A172 (cell line): Measurements from ENCODE around the gene PDE6H. TPM values are rescaled to one million over a fixed set of nuclear protein-coding genes. Genes with fewer than 3 reads are reported as not detected.

Source experiments
- DNase-seq: peaks from one replicate; pipeline ENCODE4 v3.0.0-alpha.2; 2015; ENCODE audit warnings: low spot score
- total RNA-seq: library from RNA; depleted of rRNA; stranded (reverse); fragments of >200 nt; shearing (Covaris generic); gene quantifications from 2 replicates; pipeline ENCODE4 v1.2.3, GENCODE V29; 2014; rRNA removed

The PDE6H gene
- total RNA-seq: not detected in 2 replicates

- no peak for DNase-seq
Observed at GRCh38 chr12:14972816-14973215, at the start of gene PDE6H. PDE6H (plus strand) TSS chr12:14973042; CDS start chr12:14978013, 4,971 bp downstream.

DNA sequence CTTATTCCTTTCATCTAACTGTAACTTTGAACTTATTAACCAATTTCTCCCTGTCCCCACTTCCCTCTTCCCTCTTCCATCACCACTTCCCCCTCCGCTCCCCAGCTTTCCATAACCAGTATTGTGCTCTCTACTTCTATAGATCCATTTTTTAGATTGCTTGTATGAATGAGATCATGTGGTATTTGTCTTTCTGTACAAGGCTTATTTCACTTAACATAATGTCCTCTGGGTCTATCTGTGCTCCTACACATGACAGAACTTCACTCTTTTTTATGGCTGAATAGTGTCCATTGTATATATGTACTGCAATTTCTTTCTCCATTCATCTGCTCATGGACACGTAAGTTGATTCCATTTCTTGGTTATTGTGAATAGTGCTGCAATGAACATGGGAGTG, 48.9 kb upstream of the PDE6H start:
- no peak for DNase-seq

- DNase-seq: no peak
Observed at GRCh38 chr12:14924541-14924940, 48.3 kb upstream of the PDE6H start.

DNA sequence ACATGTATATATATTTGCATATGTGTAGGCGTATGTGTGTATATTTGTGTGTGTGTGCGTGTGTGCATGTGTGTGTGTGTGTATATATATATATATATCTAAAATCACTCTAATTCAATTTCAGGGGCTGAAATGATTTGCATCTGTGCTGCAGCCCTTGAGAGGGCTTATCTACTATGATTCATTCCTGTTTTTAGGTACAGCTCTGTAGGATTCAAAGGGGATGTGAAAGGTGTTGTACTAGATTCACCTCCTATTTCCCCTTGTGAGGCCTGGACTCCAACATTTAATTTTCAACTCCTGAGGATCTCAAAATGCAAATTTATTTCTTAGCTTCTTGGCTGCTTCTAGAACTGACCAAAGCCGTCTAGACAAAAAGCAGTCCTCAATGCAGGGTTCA, 45.6 kb upstream of the PDE6H start:
- no peak for DNase-seq

- DNase-seq: no peak
Observed at GRCh38 chr12:14928931-14929330, 43.9 kb upstream of the PDE6H start.

- no peak for DNase-seq
Observed at GRCh38 chr12:14930299-14930698, 42.5 kb upstream of the PDE6H start.

GRCh38 chr12:14931359-14931758, 41.5 kb upstream of the PDE6H start:
- DNase-seq: no peak

DNA sequence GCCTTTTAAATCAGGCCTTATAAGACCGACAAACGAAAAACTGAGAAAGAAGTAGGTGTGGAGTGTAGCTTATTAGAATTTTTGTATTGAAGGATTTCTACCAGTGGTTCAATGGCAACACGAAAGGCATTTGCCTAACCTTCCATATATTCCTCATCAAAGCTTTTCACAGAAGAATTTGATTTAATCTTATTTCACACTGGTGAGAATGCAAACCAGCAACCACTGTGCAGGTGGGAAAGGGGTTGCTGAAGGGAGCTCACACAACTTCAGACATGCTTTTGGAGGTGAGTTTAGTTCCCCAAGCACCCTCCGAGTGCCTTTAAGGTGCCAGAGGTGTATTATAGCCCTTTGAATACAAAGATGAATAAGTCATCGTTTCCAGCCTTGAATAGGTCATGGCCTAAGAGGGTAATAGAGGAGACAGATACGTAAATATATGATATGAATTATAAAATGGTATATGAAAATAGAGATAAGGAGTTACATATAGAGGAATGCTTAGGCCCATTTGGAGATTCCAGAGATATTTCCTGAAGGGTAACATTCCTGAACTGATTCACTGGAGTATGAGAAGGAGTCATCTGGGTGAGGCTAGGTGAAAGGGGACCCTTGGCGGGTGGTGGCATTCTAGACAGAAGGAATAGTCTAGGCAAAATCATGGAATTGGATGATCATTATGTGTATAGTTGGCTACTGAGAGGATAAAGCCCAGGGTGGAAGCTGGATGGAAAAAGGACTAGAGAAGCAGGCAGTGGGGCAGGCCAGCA, 40.9 kb upstream of the PDE6H start:
- DNase-seq: no peak

GRCh38 chr12:14934511-14934910, 38.3 kb upstream of the PDE6H start:
- no peak for DNase-seq

GRCh38 chr12:14935031-14935430, 37.8 kb upstream of the PDE6H start:
- no peak for DNase-seq

DNA sequence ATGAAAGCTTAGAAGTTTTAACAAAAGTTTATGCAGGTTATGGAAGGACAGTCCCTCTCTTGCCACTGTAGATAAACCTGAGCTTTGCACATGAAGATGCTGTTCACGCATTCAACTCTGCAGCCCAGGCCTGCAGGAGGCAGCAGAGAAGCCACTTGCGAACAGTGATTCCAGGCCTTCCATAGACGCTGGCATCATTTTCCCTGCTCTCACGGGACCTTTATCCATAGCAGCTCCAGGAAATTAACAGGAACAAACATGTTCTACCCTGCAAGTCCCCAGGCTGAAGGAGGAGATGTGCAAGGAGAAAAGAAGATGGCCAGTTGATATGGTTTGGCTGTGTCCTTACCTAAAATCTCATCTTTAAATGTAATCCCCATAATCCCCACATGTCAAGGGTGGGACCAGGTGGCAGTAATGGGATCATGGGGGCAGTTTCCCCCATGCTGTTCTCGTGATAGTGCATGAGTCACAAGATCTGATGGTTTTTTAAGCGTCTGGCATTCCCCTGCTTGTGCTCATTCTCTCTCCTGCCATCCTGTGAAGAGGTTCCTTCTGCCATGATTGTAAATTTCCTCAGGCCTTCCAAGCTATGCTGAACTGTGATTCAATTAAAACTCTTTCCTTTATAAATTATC, 36.5 kb upstream of the PDE6H start:
- DNase-seq: no peak

- DNase-seq: no peak
Observed at GRCh38 chr12:14937014-14937413, 35.8 kb upstream of the PDE6H start.

GRCh38 chr12:14937689-14938088, 35.2 kb upstream of the PDE6H start:
- DNase-seq: no peak

GRCh38 chr12:14938301-14938700, 34.5 kb upstream of the PDE6H start, which contains the start of gene ERP27:
ERP27 (minus strand) TSS chr12:14938537; CDS start chr12:14938508, 29 bp downstream.
- no peak for DNase-seq

GRCh38 chr12:14941369-14941768, 31.5 kb upstream of the PDE6H start:
- no peak for DNase-seq

- DNase-seq: no peak
Observed at GRCh38 chr12:14942196-14942931, 30.5 kb upstream of the PDE6H start.

- DNase-seq: no peak
Observed at GRCh38 chr12:14946162-14946561, 26.7 kb upstream of the PDE6H start.

DNA sequence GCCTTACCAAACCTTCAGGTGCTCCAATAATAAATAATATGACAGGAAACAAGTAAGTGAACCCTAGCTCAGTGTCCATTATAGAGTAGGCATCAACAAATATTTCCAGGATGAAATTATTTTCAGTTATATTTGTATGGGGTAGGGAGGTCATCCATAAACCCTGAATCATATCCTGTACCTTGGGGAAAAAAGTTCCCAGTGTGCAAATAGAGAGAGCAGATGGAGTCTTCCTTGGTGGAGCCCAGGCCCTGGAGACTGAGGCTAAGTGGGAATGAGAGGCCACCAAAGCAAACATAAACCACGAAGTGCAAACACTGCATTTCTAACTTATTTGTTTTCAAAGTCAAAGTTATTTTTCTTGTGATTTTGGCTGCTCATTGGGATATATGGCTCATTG, 26.0 kb upstream of the PDE6H start:
- no peak for DNase-seq

DNA sequence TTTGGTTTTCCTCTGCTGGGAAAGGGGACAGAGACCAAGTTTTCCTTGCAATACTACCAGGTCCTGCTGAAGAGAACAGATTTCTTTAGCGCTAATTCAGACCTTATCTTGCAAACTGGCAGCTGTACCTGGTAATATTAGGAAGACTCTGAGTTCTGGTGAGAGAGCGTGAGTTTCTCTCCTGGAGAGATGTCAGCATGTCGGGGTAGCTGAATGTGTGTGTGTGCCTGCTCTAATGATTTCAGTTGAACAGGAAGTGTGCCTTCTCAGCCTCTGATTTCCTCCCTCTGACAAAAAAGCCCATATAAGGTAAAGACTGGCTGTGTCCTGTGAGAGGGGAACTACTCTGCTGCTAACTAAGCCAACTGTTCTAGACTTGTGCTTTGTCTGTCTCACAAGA, 24.2 kb upstream of the PDE6H start:
- peak; percentile 69 for DNase-seq

DNA sequence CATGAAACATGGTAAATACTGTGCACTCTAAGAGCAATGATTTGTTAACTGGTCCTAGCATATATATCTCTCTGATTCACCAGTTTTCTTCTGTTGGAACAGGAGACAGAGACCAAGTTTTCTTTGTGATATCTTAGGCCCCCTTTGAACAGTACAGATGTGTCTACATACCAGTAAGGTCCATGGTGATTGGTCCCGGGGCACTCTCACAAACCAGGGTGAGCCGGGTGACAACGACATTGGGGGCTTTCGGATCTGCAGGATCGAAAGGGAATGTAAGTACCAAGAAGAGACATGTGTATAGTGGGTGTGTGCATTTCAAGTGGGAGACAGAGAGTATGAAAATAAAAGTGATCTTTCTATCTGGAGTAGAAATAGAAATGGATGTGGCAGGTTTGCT, 23.2 kb upstream of the PDE6H start:
- DNase-seq: no peak

DNA sequence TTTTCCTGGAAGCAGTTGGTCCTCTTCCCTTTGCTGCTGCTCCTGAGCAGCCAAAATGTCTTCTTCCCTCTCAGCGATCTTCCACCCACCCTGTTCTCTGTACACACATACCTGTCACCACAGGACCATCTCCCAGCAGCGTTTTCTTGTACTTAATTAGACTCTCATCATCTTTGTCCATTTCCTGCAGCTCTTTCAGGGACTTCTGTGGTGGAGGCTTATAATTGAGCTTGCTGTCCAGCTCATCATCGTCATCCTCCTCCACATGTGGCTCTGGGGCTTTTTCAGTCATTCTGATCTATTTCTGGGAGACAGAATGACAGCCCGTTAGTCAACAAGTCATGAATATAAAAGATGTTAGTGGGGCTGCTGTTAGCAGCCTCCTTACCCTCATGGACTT, 22.4 kb upstream of the PDE6H start:
- no peak for DNase-seq

- DNase-seq: peak; percentile 28
Observed at GRCh38 chr12:14950982-14951746, 21.7 kb upstream of the PDE6H start.
